ENCODE measurements around the gene ALDH1L1.

GRCh38 chr3:126102011-126102410 lies 78.4 kb downstream of the ALDH1L1 start:
- TF ChIP-seq TOX (CRISPR knock-in tag; IDR thresholded peaks at IDR 0.05; ENCODE audit: borderline replicate concordance) (no peak), ARNTL (CRISPR knock-in tag; IDR thresholded peaks at IDR 0.05; ENCODE audit: borderline replicate concordance, low read depth) (no peak), ZFP3 (CRISPR knock-in tag; IDR thresholded peaks at IDR 0.05) (no peak), TCF4 (CRISPR knock-in tag; IDR thresholded peaks at IDR 0.05; ENCODE audit: borderline replicate concordance) (no peak), ZC3H10 (CRISPR knock-in tag; IDR thresholded peaks at IDR 0.05) (no peak), SNAI2 (CRISPR knock-in tag; IDR thresholded peaks at IDR 0.05) (no peak), ESRRG (CRISPR knock-in tag; IDR thresholded peaks at IDR 0.05) (no peak), CREB5 (CRISPR knock-in tag; IDR thresholded peaks at IDR 0.05; ENCODE audit: low read depth) (no peak)

Measured in SK-N-SH treated with all-trans-retinoic acid at 6 μM for 48 hours (cell line).